ENCODE measurements around the gene DEF6. TPM values are rescaled to one million over a fixed set of nuclear protein-coding genes. Genes with fewer than 3 reads are reported as not detected.

DEF6 gene, protein sequence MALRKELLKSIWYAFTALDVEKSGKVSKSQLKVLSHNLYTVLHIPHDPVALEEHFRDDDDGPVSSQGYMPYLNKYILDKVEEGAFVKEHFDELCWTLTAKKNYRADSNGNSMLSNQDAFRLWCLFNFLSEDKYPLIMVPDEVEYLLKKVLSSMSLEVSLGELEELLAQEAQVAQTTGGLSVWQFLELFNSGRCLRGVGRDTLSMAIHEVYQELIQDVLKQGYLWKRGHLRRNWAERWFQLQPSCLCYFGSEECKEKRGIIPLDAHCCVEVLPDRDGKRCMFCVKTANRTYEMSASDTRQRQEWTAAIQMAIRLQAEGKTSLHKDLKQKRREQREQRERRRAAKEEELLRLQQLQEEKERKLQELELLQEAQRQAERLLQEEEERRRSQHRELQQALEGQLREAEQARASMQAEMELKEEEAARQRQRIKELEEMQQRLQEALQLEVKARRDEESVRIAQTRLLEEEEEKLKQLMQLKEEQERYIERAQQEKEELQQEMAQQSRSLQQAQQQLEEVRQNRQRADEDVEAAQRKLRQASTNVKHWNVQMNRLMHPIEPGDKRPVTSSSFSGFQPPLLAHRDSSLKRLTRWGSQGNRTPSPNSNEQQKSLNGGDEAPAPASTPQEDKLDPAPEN
- total RNA-seq = 10 to 100 TPM; 11.2 to 22.1 TPM
- 10 to 100 TPM; 15.9 to 28.6 TPM for polyA plus RNA-seq
- long read RNA-seq, donor 1, partial matches to known transcripts = 0 of 2 reads
- long read RNA-seq, donor 1, other reads (novel, unspliced or antisense) = 0 of 2 reads
- long read RNA-seq, donor 2, partial matches to known transcripts = 0 of 1 reads
- long read RNA-seq, donor 2, other reads (novel, unspliced or antisense) = 0 of 1 reads
- long read RNA-seq, donor 3, partial matches to known transcripts = 5 of 5 reads
- long read RNA-seq, donor 3, other reads (novel, unspliced or antisense) = 0 of 5 reads
- long read RNA-seq, donor 4, partial matches to known transcripts = 0 of 1 reads
- long read RNA-seq, donor 4, other reads (novel, unspliced or antisense) = 0 of 1 reads
- long read RNA-seq, donor 5, partial matches to known transcripts = 0 of 2 reads
- long read RNA-seq, donor 5, other reads (novel, unspliced or antisense) = 0 of 2 reads

DNA sequence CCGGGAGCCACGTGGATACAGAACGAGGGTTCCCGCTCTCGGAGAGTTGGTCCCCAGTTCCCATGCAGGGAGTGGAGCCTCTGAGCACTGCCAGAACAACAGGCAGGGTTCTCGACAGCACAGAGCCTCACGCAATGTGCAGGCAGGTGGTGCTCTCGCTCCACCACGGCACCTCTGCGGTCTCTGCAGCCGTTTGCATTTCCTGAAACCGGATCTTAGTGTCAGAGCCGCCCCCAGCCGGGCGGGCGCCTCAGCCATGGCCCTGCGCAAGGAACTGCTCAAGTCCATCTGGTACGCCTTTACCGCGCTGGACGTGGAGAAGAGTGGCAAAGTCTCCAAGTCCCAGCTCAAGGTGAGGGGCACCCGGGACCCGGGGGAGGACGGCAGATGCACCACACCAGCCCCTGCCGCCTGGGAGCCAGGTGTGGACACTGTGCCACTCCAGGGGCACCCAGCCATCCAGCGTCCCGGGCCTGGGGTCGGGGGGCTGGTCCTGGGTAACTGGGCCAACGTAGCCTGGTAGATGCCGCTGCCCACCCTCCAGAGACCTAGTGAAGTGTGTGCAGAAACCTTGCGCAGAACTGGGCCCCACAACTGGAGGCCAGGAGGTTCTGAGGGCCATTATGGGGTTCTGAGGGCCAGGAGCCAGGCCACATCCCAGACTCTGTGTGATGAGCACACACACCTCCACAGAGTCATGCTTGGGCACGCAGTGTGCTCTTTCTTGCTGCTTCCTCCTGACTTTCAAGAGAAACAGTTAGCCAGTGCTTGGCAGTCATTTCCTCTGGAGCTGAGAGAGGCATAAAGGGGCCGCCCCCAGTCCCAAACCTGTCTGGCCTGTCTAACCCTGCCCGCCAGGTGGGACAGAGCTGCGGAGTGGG is at the start of gene DEF6:
TSS of gene DEF6 (plus strand) at position 218 of the 881 bp plus-strand sequence. CDS start at position 257, 39 bp downstream.
- peak; percentile 91 for ATAC-seq (ENCODE audit: insufficient read depth, low FRiP score)
- Histone ChIP-seq H3K27ac (ENCODE audit: low read depth in 1 of 2, low read length in 1 of 2) (peak within 1 kb of the TSS in 1 of 2 donors; percentile 67), H3K4me3 (peak within 1 kb of the TSS; percentile 20), H3K27me3 (ENCODE audit: control insufficient read depth in 3 of 3, insufficient read depth in 3 of 3, low read length in 2 of 3) (no peaks in the 10 kb centered on the region), H3K9me3 (ENCODE audit: control insufficient read depth in 4 of 4, insufficient read depth in 3 of 4, low read length in 3 of 4) (no peaks in the 10 kb centered on the region), H3K4me1 (ENCODE audit: control insufficient read depth in 5 of 5, insufficient read depth in 5 of 5, low read length in 5 of 5) (peaks cover 0 to 13% (median 7%) of the 10 kb centered on the region in 5 donors), H3K36me3 (ENCODE audit: control insufficient read depth in 4 of 4, insufficient read depth in 4 of 4, low read length in 4 of 4) (peaks cover 0 to 20% (median 4%) of the 10 kb centered on the region in 4 donors), H3K9ac (ENCODE audit: insufficient read depth in 1 of 2, low read length in 2 of 2) (no peak within 1 kb of the TSS)
- DNase-seq = peak; percentile 82 to 91 (median 86)
- TF ChIP-seq, protein P1, sequence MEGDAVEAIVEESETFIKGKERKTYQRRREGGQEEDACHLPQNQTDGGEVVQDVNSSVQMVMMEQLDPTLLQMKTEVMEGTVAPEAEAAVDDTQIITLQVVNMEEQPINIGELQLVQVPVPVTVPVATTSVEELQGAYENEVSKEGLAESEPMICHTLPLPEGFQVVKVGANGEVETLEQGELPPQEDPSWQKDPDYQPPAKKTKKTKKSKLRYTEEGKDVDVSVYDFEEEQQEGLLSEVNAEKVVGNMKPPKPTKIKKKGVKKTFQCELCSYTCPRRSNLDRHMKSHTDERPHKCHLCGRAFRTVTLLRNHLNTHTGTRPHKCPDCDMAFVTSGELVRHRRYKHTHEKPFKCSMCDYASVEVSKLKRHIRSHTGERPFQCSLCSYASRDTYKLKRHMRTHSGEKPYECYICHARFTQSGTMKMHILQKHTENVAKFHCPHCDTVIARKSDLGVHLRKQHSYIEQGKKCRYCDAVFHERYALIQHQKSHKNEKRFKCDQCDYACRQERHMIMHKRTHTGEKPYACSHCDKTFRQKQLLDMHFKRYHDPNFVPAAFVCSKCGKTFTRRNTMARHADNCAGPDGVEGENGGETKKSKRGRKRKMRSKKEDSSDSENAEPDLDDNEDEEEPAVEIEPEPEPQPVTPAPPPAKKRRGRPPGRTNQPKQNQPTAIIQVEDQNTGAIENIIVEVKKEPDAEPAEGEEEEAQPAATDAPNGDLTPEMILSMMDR (IDR thresholded peaks at IDR 0.05; ENCODE audit: control extremely low read depth, extremely low read depth) = peak; percentile 78
- 9 to 15% methylated on average over 35 of the region's 35 CpGs for WGBS, 2 donors

DNA sequence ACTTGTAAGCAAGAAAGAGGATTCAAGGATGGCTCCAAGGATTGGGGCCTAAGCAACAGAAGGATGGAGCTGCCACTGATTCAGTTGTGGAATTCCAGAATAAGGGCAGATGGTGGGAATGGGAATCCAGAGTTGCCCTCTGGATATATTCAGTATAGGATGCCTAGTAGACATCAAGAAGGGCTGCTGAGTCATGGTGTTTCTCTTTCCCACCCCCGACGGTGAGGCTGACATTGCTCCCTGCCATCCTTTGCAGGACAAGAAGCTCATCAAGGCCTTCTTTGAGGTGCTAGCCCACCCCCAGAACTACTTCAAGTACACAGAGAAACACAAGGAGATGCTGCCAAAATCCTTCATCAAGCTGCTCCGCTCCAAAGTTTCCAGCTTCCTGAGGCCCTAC is 49.3 kb upstream of the DEF6 start:
- H3K27ac ChIP-seq (ENCODE audit: low read depth in 1 of 2, low read length in 1 of 2) = no peak overlapping the region
- peaks cover 0 to 3% (median 0%) of the 10 kb centered on the region in 5 donors for H3K4me1 ChIP-seq (ENCODE audit: control insufficient read depth in 5 of 5, insufficient read depth in 5 of 5, low read length in 5 of 5)
- H3K36me3 ChIP-seq (ENCODE audit: control insufficient read depth in 4 of 4, insufficient read depth in 4 of 4, low read length in 4 of 4) = peaks cover 0 to 13% (median 5%) of the 10 kb centered on the region in 4 donors
- DNase-seq = no peak
- no peak overlapping the region for H3K9ac ChIP-seq (ENCODE audit: insufficient read depth in 1 of 2, low read length in 2 of 2)
- TF ChIP-seq, protein P1 (IDR thresholded peaks at IDR 0.05; ENCODE audit: control extremely low read depth, extremely low read depth) = no peak
- no peak overlapping the region for H3K4me3 ChIP-seq
- no peak for ATAC-seq (ENCODE audit: insufficient read depth, low FRiP score)
- 48 to 54% methylated on average over 3 of the region's 3 CpGs for WGBS, 2 donors
- no peaks in the 10 kb centered on the region for H3K27me3 ChIP-seq (ENCODE audit: control insufficient read depth in 3 of 3, insufficient read depth in 3 of 3, low read length in 2 of 3)
- peaks cover 0 to 2% (median 0%) of the 10 kb centered on the region in 4 donors for H3K9me3 ChIP-seq (ENCODE audit: control insufficient read depth in 4 of 4, insufficient read depth in 3 of 4, low read length in 3 of 4)

DNA sequence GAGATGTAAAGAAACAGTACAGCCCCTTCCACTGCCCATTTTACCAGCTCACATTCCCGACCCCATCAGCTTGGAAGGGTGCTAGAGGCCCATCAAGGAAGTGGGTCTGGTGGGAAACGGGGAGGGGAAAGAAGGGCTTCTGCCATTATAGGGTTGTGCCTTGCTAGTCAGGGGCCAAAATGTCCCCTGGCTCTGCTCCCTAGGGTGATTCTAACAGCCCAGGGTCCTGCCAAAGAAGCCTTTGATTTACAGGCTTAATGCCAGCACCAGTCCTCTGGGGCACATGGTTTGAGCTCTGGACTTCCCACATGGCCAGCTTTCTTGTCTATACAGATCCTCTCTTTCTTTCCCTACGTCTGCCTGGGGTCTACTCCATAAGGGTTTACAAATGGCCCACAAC is 48.7 kb upstream of the DEF6 start:
- peaks cover 0 to 2% (median 0%) of the 10 kb centered on the region in 4 donors for H3K9me3 ChIP-seq (ENCODE audit: control insufficient read depth in 4 of 4, insufficient read depth in 3 of 4, low read length in 3 of 4)
- ATAC-seq (ENCODE audit: insufficient read depth, low FRiP score) (no peak), DNase-seq (no peak)
- H3K27ac ChIP-seq (ENCODE audit: low read depth in 1 of 2, low read length in 1 of 2) = no peak overlapping the region
- H3K27me3 ChIP-seq (ENCODE audit: control insufficient read depth in 3 of 3, insufficient read depth in 3 of 3, low read length in 2 of 3) = no peaks in the 10 kb centered on the region
- no peak overlapping the region for H3K9ac ChIP-seq (ENCODE audit: insufficient read depth in 1 of 2, low read length in 2 of 2)
- TF ChIP-seq, protein P1 (IDR thresholded peaks at IDR 0.05; ENCODE audit: control extremely low read depth, extremely low read depth) = no peak
- H3K36me3 ChIP-seq (ENCODE audit: control insufficient read depth in 4 of 4, insufficient read depth in 4 of 4, low read length in 4 of 4) = peaks cover 2 to 15% (median 5%) of the 10 kb centered on the region in 4 donors
- WGBS, 2 donors = 79 to 90% methylated on average over 3 of the region's 3 CpGs
- H3K4me1 ChIP-seq (ENCODE audit: control insufficient read depth in 5 of 5, insufficient read depth in 5 of 5, low read length in 5 of 5) = peaks cover 0 to 3% (median 0%) of the 10 kb centered on the region in 5 donors
- H3K4me3 ChIP-seq = no peak overlapping the region
